ENCODE data around the gene LPXN. TPM values are rescaled to one million over a fixed set of nuclear protein-coding genes. Genes with fewer than 3 reads are reported as not detected.

Gene LPXN
- total RNA-seq, 1 donor from 2014 or later = 284 TPM

GRCh38 chr11:58511636-58512035 lies 64.0 kb downstream of the LPXN start:
- ChIA-PET POLR2A (no interaction called here), CTCF (interaction anchor here (0.6 to 1.1 kb wide), 2 partner anchors 144 to 849 kb away, joined by 3 read pairs; no protein-coding TSS in a partner anchor)
- DNase-seq = no peak
- H3K36me3 Mint-ChIP-seq (ENCODE audit: low read depth) = no peaks in the 10 kb centered on the region
- TF ChIP-seq, protein P1, sequence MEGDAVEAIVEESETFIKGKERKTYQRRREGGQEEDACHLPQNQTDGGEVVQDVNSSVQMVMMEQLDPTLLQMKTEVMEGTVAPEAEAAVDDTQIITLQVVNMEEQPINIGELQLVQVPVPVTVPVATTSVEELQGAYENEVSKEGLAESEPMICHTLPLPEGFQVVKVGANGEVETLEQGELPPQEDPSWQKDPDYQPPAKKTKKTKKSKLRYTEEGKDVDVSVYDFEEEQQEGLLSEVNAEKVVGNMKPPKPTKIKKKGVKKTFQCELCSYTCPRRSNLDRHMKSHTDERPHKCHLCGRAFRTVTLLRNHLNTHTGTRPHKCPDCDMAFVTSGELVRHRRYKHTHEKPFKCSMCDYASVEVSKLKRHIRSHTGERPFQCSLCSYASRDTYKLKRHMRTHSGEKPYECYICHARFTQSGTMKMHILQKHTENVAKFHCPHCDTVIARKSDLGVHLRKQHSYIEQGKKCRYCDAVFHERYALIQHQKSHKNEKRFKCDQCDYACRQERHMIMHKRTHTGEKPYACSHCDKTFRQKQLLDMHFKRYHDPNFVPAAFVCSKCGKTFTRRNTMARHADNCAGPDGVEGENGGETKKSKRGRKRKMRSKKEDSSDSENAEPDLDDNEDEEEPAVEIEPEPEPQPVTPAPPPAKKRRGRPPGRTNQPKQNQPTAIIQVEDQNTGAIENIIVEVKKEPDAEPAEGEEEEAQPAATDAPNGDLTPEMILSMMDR (IDR thresholded peaks at IDR 0.05) = no peak
- no peaks in the 10 kb centered on the region for H3K27me3 Mint-ChIP-seq
- H3K4me1 Mint-ChIP-seq = peaks cover 14% of the 10 kb centered on the region
- intact Hi-C loops (cut with micrococcal nuclease) = loop anchor here (2.0 to 5.0 kb wide), 2 partner anchors 943 to 1164 kb away; no protein-coding TSS in a partner anchor
- no peak overlapping the region for H3K4me3 Mint-ChIP-seq
- no peak overlapping the region for H3K27ac Mint-ChIP-seq
- no peaks in the 10 kb centered on the region for H3K9me3 Mint-ChIP-seq
- ATAC-seq (ENCODE audit: low read depth) = no peak

GRCh38 chr11:58509748-58510147 lies 65.9 kb downstream of the LPXN start:
- no peaks in the 10 kb centered on the region for H3K27me3 Mint-ChIP-seq
- ATAC-seq (ENCODE audit: low read depth) (no peak), DNase-seq (no peak)
- no peak overlapping the region for H3K27ac Mint-ChIP-seq
- no peaks in the 10 kb centered on the region for H3K36me3 Mint-ChIP-seq (ENCODE audit: low read depth)
- H3K4me1 Mint-ChIP-seq = peaks cover 26% of the 10 kb centered on the region
- intact Hi-C loops (cut with micrococcal nuclease) = loop anchor here (5.0 kb wide), 1 partner anchor 1162 kb away; no protein-coding TSS in a partner anchor
- no peak overlapping the region for H3K4me3 Mint-ChIP-seq
- ChIA-PET CTCF (no interaction called here), POLR2A (no interaction called here)
- TF ChIP-seq, protein P1 (IDR thresholded peaks at IDR 0.05) = no peak
- H3K9me3 Mint-ChIP-seq = no peaks in the 10 kb centered on the region

DNA sequence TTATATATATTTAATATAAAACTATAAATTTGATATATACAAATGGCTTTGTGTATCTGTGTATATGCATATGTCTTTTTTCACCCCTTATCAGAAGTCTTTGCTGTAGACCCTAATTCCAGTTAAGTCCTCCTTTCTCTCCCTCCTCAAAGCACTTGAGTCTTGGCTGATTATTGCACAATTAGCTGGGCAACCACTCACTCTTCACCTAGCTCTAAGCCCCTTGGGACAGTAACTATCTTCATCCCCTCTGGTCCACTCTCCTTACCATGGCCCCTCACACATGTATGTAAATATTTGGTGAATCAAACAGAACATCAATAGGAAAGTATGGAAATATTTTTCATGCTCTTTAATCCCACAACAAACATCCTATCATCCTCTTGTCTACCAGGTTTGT lies 66.8 kb downstream of the LPXN start:
- H3K36me3 Mint-ChIP-seq (ENCODE audit: low read depth) = no peaks in the 10 kb centered on the region
- ChIA-PET POLR2A (no interaction called here), CTCF (no interaction called here)
- H3K4me3 Mint-ChIP-seq = no peak overlapping the region
- H3K4me1 Mint-ChIP-seq = peaks cover 29% of the 10 kb centered on the region
- H3K9me3 Mint-ChIP-seq = no peaks in the 10 kb centered on the region
- H3K27me3 Mint-ChIP-seq = no peaks in the 10 kb centered on the region
- H3K27ac Mint-ChIP-seq = no peak overlapping the region
- TF ChIP-seq, protein P1 (IDR thresholded peaks at IDR 0.05) = no peak
- ATAC-seq (ENCODE audit: low read depth) (no peak), DNase-seq (no peak)
- intact Hi-C loops (cut with micrococcal nuclease) = no loop called here

DNA sequence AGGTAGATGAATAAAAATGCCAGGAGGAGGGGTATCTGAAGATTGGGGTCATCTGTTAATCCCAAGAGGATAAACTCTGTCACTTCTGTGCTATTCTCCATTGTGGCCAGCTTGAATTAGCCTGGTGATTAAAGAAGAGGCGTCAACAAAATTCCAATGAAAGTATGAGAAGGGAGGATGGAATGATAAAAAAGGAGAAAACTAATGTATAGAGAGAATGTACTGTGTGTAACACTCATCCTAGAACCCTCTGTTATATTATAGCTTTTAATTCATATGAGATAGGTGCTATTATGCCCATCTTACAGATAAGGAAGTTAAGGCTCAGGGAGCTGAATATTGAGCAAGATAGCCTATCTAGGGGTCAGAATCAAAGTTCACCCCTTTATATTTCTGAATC lies 67.7 kb downstream of the LPXN start, which contains the start of gene OR5B21:
Gene OR5B21, minus strand, starts transcription at position 101 of the 400 bp plus-strand sequence. Its CDS starts 0 bp downstream, at position 101.
- H3K36me3 Mint-ChIP-seq (ENCODE audit: low read depth) = no peaks in the 10 kb centered on the region
- H3K27ac Mint-ChIP-seq = peak within 1 kb of the TSS; percentile 9
- H3K4me3 Mint-ChIP-seq = peak within 1 kb of the TSS; percentile 17
- TF ChIP-seq, protein P1 (IDR thresholded peaks at IDR 0.05) = no peak
- no peak for ATAC-seq (ENCODE audit: low read depth)
- ChIA-PET POLR2A (no interaction called here), CTCF (no interaction called here)
- DNase-seq = no peak
- H3K9me3 Mint-ChIP-seq = no peaks in the 10 kb centered on the region
- intact Hi-C loops (cut with micrococcal nuclease) = no loop called here
- H3K27me3 Mint-ChIP-seq = no peaks in the 10 kb centered on the region
- peaks cover 35% of the 10 kb centered on the region for H3K4me1 Mint-ChIP-seq

- TF ChIP-seq, protein P1 (IDR thresholded peaks at IDR 0.05) = no peak
Observed at GRCh38 chr11:58507355-58507754, 68.3 kb downstream of the LPXN start.

More at GRCh38 chr11:58507355-58507754, 68.3 kb downstream of the LPXN start:
- no peaks in the 10 kb centered on the region for H3K9me3 Mint-ChIP-seq
- peaks cover 36% of the 10 kb centered on the region for H3K4me1 Mint-ChIP-seq
- intact Hi-C loops (cut with micrococcal nuclease) = no loop called here
- H3K36me3 Mint-ChIP-seq (ENCODE audit: low read depth) = no peaks in the 10 kb centered on the region
- no peak overlapping the region for H3K4me3 Mint-ChIP-seq
- POLR2A ChIA-PET = no interaction called here
- CTCF ChIA-PET = no interaction called here
- no peak overlapping the region for H3K27ac Mint-ChIP-seq
- no peak for ATAC-seq (ENCODE audit: low read depth)
- no peaks in the 10 kb centered on the region for H3K27me3 Mint-ChIP-seq
- DNase-seq = no peak
